GM12878 (cell line): Measurements from ENCODE around the gene COL18A1. TPM values are rescaled to one million over a fixed set of nuclear protein-coding genes. Genes with fewer than 3 reads are reported as not detected.

Experiments
- ATAC-seq: fragments of 200-7000 bp; cut with Tn5 transposase; 3 replicates; pipeline ENCODE4 v1.9.1; 2020; ENCODE audit warnings: mild to moderate bottlenecking, moderate library complexity
- BruUV-seq: library from RNA; stranded (reverse); fragments of 400-500 nt; replicated peaks from 2 replicates; lab custom pipeline; 2021; lab: Mats Ljungman, UMichigan
- CTCF ChIA-PET: fragments of 300-600 bp; sonication (Branson Sonifier 250); formaldehyde crosslinking; extraction: SDS; loops from one replicate; lab custom pipeline; 2021; ENCODE audit warnings: inconsistent platforms; lab: Yijun Ruan, JAX
- POLR2A ChIA-PET: fragments of 350-600 bp; formaldehyde crosslinking; extraction: SDS; loops from one replicate; lab custom pipeline; 2021; ENCODE audit warnings: inconsistent platforms; lab: Charles Lee
- RAD21 ChIA-PET: fragments of 300-600 bp; sonication (Branson Sonifier 250); formaldehyde crosslinking; loops from one replicate; lab custom pipeline; 2023; ENCODE audit warnings: antibody characterized with exemption; ENCODE audit not compliant: unreplicated experiment; lab: Charles Lee
- SMC1A ChIA-PET: fragments of 300-600 bp; sonication (Branson Sonifier 250); formaldehyde crosslinking; loops from one replicate; lab custom pipeline; 2023; ENCODE audit not compliant: unreplicated experiment, uncharacterized antibody; lab: Charles Lee
- DNase-seq: peaks from one replicate; pipeline ENCODE4 v3.0.0-alpha.2; 2011; ENCODE audit warnings: low read depth, low spot score
- FAIRE-seq: peaks from 3 replicates; lab custom pipeline; 2011; peaks lifted over from hg19 to GRCh38; lab: Jason Lieb, UNC
- H2AFZ ChIP-seq: 2 replicates; pipeline ENCODE4 v1.6.0; 2011; ENCODE audit warnings: low read depth, low read length, control low read depth; ENCODE audit not compliant: control insufficient read depth
- H3K27ac ChIP-seq: 2 replicates; pipeline ENCODE4 v1.5.1; 2011; ENCODE audit warnings: control low read depth; ENCODE audit not compliant: control insufficient read depth, insufficient read depth
- H3K27me3 ChIP-seq, 2 experiments: replicated peaks in 1 of 2; 2 replicates each; pipeline versions ENCODE4 v1.6.0 to v1.6.1; 2011; ENCODE audit warnings: low read length in 1 of 2; ENCODE audit not compliant: control insufficient read depth in 2 of 2, insufficient read depth in 2 of 2
- H3K36me3 ChIP-seq, 2 experiments: 2 replicates each; pipeline ENCODE4 v1.5.1; 2011; ENCODE audit warnings: low read length in 1 of 2; ENCODE audit not compliant: control insufficient read depth in 2 of 2, insufficient read depth in 2 of 2
- H3K4me1 ChIP-seq: 2 replicates; pipeline ENCODE4 v1.6.1; 2011; ENCODE audit warnings: mild to moderate bottlenecking, low read length, moderate library complexity, mixed read lengths; ENCODE audit not compliant: control insufficient read depth, insufficient read depth
- H3K4me2 ChIP-seq: 2 replicates; pipeline ENCODE4 v1.6.0; 2011; ENCODE audit warnings: control low read depth; ENCODE audit not compliant: control insufficient read depth, insufficient read depth
- H3K4me3 ChIP-seq: fragments of 200-600 bp; sonication (generic); 2 replicates; pipeline ENCODE4 v1.5.1; 2016
- H3K79me2 ChIP-seq: 2 replicates; pipeline ENCODE4 v1.6.0; 2011; ENCODE audit warnings: low read length; ENCODE audit not compliant: control insufficient read depth, insufficient read depth
- H3K9ac ChIP-seq: 2 replicates; pipeline ENCODE4 v1.8.0; 2011; ENCODE audit warnings: low read length, control low read depth, mixed read lengths; ENCODE audit not compliant: control insufficient read depth, insufficient read depth
- H3K9me3 ChIP-seq: replicated peaks from 3 replicates; pipeline ENCODE4 v1.5.1; 2011; ENCODE audit warnings: mild to moderate bottlenecking, low read length; ENCODE audit not compliant: control insufficient read depth, insufficient read depth
- H4K20me1 ChIP-seq: 2 replicates; pipeline ENCODE4 v1.6.0; 2011; ENCODE audit not compliant: control insufficient read depth, insufficient read depth
- ETV6 ChIP-seq, 2 experiments: fragments of 450-650 bp in 1 of 2; IDR thresholded peaks in 1 of 2; conservative IDR thresholded peaks in 1 of 2; 2 replicates each; pipeline ENCODE4 v1.6.1; 2014; ENCODE audit warnings: antibody characterized with exemption in 1 of 2, borderline replicate concordance in 1 of 2, low read depth in 1 of 2, mild to moderate bottlenecking in 1 of 2, moderate library complexity in 1 of 2
- NFYB ChIP-seq: IDR thresholded peaks from 2 replicates; pipeline ENCODE4 v1.6.1; 2011; ENCODE audit warnings: low read depth, mild to moderate bottlenecking, low read length, improper control_type of control experiment, moderate library complexity; ENCODE audit not compliant: insufficient read depth
- SIX5 ChIP-seq: IDR thresholded peaks from 2 replicates; pipeline ENCODE4 v1.6.1; 2011; ENCODE audit warnings: mild to moderate bottlenecking, low read depth, low read length, moderate library complexity; ENCODE audit not compliant: severe bottlenecking
- SPI1 ChIP-seq: IDR thresholded peaks from 2 replicates; pipeline ENCODE4 v1.6.1; 2011; ENCODE audit warnings: low read depth, mild to moderate bottlenecking, low read length, moderate library complexity, borderline replicate concordance; ENCODE audit not compliant: insufficient read depth
- TBL1XR1 ChIP-seq: IDR thresholded peaks from 2 replicates; pipeline ENCODE4 v1.6.1; 2012; ENCODE audit warnings: low read depth, low read length, improper control_type of control experiment
- WGBS: methylation state at CpG from one replicate; pipeline ENCODE4 v1.1.6; 2016; ENCODE audit warnings: low lambda C conversion rate; ENCODE audit not compliant: insufficient replicate concordance, insufficient coverage; ENCODE audit errors: missing lambda C conversion rate; 5-methylcytosine and 5-hydroxymethylcytosine counted together
- in situ Hi-C: fragments of 300-500 bp; cut with MboI; formaldehyde crosslinking; loops from 9 replicates; pipeline ENCODE4 v1.14.3; 2018; ENCODE audit warnings: mixed read lengths
- intact Hi-C: fragments of 100-400 bp; cut with micrococcal nuclease; formaldehyde crosslinking; loops from one replicate; pipeline ENCODE4 v1.14.2; 2022; ENCODE audit not compliant: unreplicated experiment
- polyA plus RNA-seq, 11 experiments: library from polyadenylated mRNA; depleted of rRNA in 4 of 11; unstranded in 6 of 11; stranded (reverse) in 5 of 11; fragments of >200 nt; fragmentation: Nextera tagmentation in 4 of 11; fragmentation: Illumina TruSeq in 1 of 11; extraction: Ambion mirVana in 4 of 11; extraction: Trizol in 1 of 11; gene quantifications; 1 replicate in 1 of 11; 2 replicates in 10 of 11; pipeline versions ENCODE4 v1.2.1 to v1.2.3, GENCODE V29; 2011 to 2016; ENCODE audit warnings: inconsistent platforms in 2 of 11, missing spikeins in 2 of 11, low read depth in 1 of 11
- total RNA-seq, 4 experiments: library from RNA; depleted of rRNA in 3 of 4; stranded (reverse); fragments of >200 nt in 3 of 4; fragmentation: Illumina TruSeq in 1 of 4; extraction: Trizol in 1 of 4; gene quantifications; 2 replicates each; pipeline versions ENCODE4 v1.2.1 to v1.2.3, GENCODE V29; 2013 to 2021
- TF ChIP-seq, protein P1 (sequence below): fragments of 450-650 bp; IDR thresholded peaks from 2 replicates; pipeline ENCODE4 v1.6.1; 2017; ENCODE audit warnings: borderline replicate concordance
- TF ChIP-seq, protein P2 (sequence below): IDR thresholded peaks from 2 replicates; pipeline ENCODE4 v1.6.1; 2012; ENCODE audit warnings: low read length, inconsistent platforms
- TF ChIP-seq, protein P3 (sequence below): fragments of 450-650 bp; IDR thresholded peaks from 2 replicates; pipeline ENCODE4 v1.6.1; 2017; ENCODE audit warnings: mild to moderate bottlenecking
- TF ChIP-seq, protein P4 (sequence below): fragments of 450-650 bp; IDR thresholded peaks from 2 replicates; pipeline ENCODE4 v1.6.1; 2016; ENCODE audit warnings: mild to moderate bottlenecking
- TF ChIP-seq, protein P5 (sequence below): fragments of 450-650 bp; IDR thresholded peaks from 2 replicates; pipeline ENCODE4 v1.6.1; 2014; ENCODE audit warnings: mild to moderate bottlenecking

COL18A1 gene
- total and polyA plus RNA-seq, 10 of the 15 experiments (the other 5 are each of a cell fraction or from before 2014, with no cell fraction given) = under 0.01 to 0.49 (median 0.09) TPM; not detected in 3

DNA sequence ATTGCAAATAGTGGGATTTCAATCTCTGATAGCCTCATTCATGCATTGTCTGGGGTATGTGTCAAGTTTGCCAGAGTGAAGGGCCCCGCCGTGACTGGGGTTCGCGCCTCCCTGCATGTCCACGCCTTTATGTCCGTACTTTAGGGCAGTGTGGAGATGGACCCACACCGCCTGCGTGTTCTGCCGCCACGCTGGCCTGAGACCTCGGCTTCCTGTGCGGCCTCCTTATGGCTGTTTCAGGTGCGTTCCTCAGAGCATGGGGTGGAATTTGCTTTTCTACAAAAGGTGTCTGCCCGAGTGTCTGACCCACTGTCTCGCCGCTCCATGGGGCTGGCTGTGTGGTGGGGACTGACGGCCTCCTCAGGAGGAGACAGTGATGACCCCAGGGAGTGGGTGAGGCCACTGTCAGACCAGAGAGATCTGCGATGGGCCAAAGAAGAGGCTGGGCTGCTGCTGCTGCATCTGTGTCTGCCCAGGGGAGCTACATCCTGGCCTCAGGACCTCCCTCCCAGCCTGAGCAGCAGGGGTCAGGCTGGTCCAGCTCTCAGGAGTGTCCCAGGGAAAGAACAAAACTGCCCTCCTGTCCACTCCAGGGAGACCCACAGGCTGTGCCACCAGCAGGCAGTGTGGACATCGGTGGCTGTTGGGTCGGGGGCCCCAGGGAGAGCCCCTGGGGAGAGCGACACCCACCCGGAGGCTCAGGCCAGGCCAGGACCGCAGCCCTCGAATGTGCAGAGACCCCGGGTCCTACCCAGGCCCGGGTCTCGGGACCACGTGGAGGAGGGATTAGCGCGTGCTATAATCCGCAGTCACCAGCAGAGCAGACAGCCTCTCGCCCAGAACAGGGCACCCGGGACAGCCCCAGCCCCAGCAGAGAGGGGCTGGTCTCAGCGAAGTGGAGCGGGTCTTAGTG lies 147.1 kb downstream of the COL18A1 start:
- peaks cover 2% of the 10 kb centered on the region for H3K79me2 ChIP-seq
- POLR2A ChIA-PET = no interaction called here
- in situ Hi-C loops = no loop called here
- RAD21 ChIA-PET = no interaction called here
- peak overlapping the region; percentile 93 for H3K27ac ChIP-seq
- CTCF ChIA-PET = interaction anchor here (0.8 kb wide), 1 partner anchor 9 kb away, joined by 3 read pairs; no protein-coding TSS in a partner anchor
- ATAC-seq = no peak
- H3K36me3 ChIP-seq = no peaks in the 10 kb centered on the region
- peak overlapping the region; percentile 7; the same call in 1 of the 2 replicates for H3K4me3 ChIP-seq
- SMC1A ChIA-PET = interaction anchor here (1.0 to 1.3 kb wide), 2 partner anchors 328 to 414 kb away, joined by 3 read pairs; no protein-coding TSS in a partner anchor
- H3K27me3 ChIP-seq = no peaks in the 10 kb centered on the region
- no peak for DNase-seq
- intact Hi-C loops = no loop called here
- no peak for FAIRE-seq
- peaks cover 33% of the 10 kb centered on the region for H3K4me1 ChIP-seq
- H3K9me3 ChIP-seq = no peaks in the 10 kb centered on the region
- 84% methylated on average over 35 of the region's 35 CpGs for WGBS
- no peaks in the 10 kb centered on the region for H4K20me1 ChIP-seq
- peak overlapping the region; percentile 2; the same call in 1 of the 2 replicates for H3K9ac ChIP-seq
- no peak overlapping the region for H2AFZ ChIP-seq
- BruUV-seq = no TSS peak
- peak overlapping the region; percentile 49 for H3K4me2 ChIP-seq
- TF ChIP-seq, protein P1, sequence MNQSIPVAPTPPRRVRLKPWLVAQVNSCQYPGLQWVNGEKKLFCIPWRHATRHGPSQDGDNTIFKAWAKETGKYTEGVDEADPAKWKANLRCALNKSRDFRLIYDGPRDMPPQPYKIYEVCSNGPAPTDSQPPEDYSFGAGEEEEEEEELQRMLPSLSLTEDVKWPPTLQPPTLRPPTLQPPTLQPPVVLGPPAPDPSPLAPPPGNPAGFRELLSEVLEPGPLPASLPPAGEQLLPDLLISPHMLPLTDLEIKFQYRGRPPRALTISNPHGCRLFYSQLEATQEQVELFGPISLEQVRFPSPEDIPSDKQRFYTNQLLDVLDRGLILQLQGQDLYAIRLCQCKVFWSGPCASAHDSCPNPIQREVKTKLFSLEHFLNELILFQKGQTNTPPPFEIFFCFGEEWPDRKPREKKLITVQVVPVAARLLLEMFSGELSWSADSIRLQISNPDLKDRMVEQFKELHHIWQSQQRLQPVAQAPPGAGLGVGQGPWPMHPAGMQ = no peak
- TF ChIP-seq, protein P2, sequence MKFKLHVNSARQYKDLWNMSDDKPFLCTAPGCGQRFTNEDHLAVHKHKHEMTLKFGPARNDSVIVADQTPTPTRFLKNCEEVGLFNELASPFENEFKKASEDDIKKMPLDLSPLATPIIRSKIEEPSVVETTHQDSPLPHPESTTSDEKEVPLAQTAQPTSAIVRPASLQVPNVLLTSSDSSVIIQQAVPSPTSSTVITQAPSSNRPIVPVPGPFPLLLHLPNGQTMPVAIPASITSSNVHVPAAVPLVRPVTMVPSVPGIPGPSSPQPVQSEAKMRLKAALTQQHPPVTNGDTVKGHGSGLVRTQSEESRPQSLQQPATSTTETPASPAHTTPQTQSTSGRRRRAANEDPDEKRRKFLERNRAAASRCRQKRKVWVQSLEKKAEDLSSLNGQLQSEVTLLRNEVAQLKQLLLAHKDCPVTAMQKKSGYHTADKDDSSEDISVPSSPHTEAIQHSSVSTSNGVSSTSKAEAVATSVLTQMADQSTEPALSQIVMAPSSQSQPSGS = no peak
- TF ChIP-seq, protein P3, sequence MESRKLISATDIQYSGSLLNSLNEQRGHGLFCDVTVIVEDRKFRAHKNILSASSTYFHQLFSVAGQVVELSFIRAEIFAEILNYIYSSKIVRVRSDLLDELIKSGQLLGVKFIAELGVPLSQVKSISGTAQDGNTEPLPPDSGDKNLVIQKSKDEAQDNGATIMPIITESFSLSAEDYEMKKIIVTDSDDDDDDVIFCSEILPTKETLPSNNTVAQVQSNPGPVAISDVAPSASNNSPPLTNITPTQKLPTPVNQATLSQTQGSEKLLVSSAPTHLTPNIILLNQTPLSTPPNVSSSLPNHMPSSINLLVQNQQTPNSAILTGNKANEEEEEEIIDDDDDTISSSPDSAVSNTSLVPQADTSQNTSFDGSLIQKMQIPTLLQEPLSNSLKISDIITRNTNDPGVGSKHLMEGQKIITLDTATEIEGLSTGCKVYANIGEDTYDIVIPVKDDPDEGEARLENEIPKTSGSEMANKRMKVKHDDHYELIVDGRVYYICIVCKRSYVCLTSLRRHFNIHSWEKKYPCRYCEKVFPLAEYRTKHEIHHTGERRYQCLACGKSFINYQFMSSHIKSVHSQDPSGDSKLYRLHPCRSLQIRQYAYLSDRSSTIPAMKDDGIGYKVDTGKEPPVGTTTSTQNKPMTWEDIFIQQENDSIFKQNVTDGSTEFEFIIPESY = no peak
- TF ChIP-seq, protein P4, sequence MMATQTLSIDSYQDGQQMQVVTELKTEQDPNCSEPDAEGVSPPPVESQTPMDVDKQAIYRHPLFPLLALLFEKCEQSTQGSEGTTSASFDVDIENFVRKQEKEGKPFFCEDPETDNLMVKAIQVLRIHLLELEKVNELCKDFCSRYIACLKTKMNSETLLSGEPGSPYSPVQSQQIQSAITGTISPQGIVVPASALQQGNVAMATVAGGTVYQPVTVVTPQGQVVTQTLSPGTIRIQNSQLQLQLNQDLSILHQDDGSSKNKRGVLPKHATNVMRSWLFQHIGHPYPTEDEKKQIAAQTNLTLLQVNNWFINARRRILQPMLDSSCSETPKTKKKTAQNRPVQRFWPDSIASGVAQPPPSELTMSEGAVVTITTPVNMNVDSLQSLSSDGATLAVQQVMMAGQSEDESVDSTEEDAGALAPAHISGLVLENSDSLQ = no peak
- no peak for TF ChIP-seq TBL1XR1
- TF ChIP-seq ETV6 (conservative IDR thresholded peaks at IDR 0.05 in 1 of 2, IDR thresholded peaks at IDR 0.05 in 1 of 2; ENCODE audit: borderline replicate concordance in 1 of 2, low read depth in 1 of 2) = no peak
- no peak for TF ChIP-seq NFYB
- no peak for TF ChIP-seq SIX5
- TF ChIP-seq, protein P5, sequence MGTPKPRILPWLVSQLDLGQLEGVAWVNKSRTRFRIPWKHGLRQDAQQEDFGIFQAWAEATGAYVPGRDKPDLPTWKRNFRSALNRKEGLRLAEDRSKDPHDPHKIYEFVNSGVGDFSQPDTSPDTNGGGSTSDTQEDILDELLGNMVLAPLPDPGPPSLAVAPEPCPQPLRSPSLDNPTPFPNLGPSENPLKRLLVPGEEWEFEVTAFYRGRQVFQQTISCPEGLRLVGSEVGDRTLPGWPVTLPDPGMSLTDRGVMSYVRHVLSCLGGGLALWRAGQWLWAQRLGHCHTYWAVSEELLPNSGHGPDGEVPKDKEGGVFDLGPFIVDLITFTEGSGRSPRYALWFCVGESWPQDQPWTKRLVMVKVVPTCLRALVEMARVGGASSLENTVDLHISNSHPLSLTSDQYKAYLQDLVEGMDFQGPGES = no peak
- no peak for TF ChIP-seq SPI1
